GM12874 (cell line): ENCODE data around the gene MEIG1.

Experiments used
- CTCF ChIP-seq: IDR thresholded peaks from 2 replicates; pipeline ENCODE4 v1.5.1; 2011; ENCODE audit warnings: low read depth, mild to moderate bottlenecking, control low read depth, low read length, moderate library complexity; ENCODE audit not compliant: insufficient read depth

Gene MEIG1

GRCh38 chr10:14971867-14972448 is 12.8 kb downstream of the MEIG1 start:
- TF ChIP-seq CTCF: peak; percentile 70

DNA sequence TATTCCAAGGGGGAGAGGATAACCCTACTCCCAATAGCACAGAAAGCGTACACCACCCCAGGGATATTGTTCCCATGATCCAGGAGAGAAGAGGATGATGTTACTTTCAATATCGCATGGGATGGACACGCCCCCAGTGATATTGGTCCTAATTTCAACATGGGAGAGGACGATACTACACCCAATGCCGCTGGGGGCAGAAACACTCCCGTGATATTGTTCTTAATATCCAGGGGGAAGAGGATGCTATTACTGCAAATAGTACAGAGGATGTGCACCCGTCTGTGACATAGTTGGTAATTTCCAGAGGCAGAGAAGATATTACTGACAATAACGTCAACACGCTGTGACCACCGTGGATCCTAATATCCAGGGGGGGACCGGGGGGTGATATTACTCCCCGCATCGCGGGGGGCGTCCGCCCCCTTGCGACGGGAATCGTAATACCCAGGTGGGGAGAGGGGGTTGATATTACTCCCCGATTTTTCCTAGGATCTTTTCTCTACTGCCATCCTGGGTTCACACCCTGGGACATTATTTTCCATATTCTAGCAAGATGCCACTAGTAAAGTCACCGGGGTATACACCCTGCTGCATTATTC is 16.6 kb downstream of the MEIG1 start:
- TF ChIP-seq CTCF: peak; percentile 43

- TF ChIP-seq CTCF: no peak
These were observed 23.6 kb downstream of the MEIG1 start for GRCh38 chr10:14982744-14983143.

DNA sequence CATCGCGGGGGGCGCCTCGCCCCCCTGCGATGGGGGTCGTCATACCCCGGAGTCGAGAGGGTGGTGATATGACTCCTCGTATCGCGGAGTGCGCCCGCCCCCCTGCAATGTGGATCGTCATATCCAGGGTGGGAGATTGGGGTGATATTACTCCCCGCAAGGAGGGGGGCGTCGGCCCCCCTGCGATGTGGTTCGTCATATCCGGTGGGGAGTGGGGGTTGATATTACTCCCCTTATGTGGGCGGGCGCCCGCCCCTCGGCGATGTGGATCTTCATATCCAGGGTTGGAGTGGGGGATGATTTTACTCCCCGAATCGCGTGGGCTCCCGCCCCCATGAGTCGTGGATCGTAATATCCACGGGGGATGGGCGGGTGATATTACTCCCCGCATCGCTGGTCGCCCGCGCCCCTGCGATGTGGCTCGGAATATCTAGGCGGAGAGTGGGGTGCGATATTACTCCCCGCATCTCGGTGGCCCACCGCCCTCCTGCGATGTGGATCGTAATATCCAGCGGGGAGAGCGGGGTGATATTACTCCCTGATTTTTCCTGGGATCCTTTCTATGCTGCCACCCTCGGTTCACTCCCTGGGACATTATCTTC is 36.9 kb downstream of the MEIG1 start:
- no peak for TF ChIP-seq CTCF

DNA sequence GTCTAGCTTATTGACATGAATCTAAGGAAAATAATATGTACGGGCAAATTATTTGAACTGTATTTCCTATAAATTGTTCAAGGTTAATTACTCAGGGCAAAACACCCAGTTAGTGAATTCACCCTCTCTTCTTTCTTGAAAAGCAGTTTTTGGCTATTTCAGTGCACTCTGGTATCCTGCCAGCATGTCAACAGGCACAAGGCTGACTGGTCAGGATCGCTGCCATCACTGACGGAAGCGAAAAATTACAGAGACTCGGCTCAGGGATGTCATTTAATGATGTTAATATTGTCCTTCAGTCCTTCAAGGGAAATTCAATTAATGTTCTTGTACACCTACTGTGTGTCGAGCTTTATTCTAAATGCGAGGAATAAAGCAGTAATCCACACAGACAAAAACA is 56.3 kb downstream of the MEIG1 start:
- no peak for TF ChIP-seq CTCF
